HG02610 (cell line): Measurements from ENCODE around the gene NALF2.

Experiments used
- ATAC-seq: cut with Tn5 transposase; IDR thresholded peaks from one replicate; pipeline ENCODE4 v1.9.1; 2021; ENCODE audit warnings: mild to moderate bottlenecking, moderate library complexity; ENCODE audit not compliant: unreplicated experiment

Gene NALF2

DNA sequence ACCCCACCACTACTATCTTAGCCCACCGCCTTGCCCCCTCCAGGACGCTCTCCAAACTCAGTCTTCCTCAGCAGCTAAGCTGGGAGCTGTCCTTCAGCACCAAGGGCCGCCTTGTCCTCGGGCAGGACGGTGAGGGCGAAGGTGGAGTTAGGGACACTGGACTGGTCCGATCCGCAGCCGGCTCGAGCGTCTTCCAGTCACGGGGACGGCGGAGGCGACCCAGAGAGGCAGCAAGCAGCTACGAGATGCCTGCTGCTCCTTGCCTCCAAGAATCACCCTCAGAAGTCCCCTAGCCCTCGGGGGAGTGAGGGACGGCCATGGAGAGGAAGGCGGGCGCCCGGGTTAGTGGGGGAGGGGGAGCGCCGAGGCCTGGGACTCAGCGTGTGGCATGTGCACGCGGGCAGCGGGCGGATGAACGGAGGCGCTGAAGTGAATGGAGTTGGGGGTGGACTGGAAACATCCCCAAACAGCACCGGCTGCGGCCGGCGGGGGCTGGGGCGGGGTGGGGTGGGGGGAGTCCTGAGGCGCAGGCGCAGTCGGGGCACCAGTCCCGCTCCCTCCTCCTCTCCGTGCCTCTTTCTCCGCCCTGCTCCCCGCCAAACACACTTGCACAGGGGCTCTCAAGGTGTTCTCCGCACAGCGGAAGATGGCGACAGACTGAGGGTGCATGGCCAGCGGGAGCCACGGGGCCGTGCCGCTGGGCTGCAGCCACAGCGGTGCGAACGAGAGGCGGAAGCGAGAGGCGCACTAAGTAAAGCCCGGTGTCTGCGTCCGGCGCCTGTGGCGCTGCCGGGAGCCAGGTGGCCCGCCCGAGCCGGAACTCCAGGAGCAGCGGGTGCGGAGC lies at the start of gene NALF2:
TSS of gene NALF2 (plus strand) at position 545 of the 844 bp plus-strand sequence. CDS start 957 bp downstream, outside the sequence.
- no peak for ATAC-seq

DNA sequence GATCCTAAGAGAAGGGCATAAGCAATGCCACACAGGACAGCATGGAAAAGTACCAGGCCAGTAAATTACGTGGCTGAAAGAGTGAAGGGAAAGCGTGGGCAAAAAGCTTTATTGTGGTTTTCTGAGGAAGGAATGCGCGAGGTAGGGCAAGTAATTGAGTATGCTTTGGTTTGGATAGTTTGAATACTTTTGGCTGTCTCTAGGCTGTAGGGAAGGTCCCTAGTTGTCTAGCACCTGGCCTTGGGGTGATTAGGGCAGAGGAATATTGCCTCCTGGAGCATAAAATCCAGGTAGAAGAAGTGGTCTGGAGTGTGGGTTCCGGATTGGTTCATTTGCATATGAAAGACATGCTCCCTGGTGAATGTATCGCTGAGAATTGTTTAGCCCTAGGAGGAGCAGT lies 46.4 kb upstream of the NALF2 start:
- no peak for ATAC-seq

DNA sequence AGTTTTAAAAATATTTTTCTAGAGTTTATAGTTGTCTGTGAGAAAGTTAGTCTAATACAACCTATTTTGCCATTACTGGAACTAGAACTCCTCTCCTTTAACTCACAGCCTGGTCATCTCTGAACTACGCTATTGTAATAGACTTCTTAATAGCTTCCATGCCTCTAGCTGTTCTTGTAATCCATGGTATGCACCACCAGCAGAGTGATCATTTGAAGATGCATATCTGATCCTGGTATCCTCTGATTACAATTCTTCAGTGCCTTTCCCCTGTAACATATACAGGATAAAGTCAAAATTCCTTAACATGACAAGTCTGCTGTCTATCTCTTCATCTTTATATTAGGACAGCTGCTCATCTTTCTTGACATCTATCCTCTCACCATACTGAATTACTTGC lies 37.6 kb upstream of the NALF2 start:
- ATAC-seq = no peak

DNA sequence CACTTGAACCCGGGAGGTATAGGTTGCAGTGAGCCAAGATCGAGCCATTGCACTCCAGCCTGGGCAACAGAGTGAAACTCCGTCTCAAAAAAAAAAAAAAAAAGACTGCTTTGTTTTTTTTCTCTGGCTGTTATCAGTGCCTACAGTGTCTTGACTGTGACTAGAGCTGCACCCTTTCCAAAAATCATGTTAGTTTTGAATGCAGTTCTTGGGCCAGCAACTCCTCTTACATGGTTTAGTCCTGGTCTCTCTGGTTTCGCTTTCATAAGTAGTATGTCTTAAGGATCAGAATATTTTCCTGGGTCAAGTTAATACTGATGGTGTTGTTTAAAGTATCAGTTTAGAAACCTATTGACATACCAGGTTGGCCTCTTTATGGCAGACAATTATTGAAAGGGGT lies 34.2 kb upstream of the NALF2 start:
- no peak for ATAC-seq

- ATAC-seq = no peak
These were observed 14.5 kb upstream of the NALF2 start for GRCh38 chrX:69489625-69490024.

DNA sequence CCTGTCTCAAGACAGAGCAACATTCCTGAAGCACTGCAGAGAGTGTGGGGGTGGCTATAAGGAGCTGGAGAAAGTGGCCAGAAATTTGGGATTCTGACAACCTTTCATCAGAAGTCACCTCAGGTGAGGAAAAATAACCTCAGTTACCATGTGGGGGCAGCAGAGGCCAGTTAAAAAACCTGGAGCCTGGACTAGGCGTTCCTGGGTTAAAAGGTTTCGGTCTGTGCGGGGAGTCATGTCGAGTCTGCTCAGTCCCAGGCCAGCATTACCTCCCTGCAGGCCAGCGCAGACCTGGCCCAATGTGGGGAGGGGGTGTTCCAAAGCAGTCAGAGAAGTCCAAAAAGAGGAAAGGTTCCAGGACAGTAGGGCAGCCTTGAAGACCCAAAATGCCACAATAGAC lies 10.9 kb upstream of the NALF2 start:
- no peak for ATAC-seq

- ATAC-seq = no peak
These were observed 10.4 kb upstream of the NALF2 start for GRCh38 chrX:69493766-69494165.

- no peak for ATAC-seq
These were observed 7.9 kb upstream of the NALF2 start for GRCh38 chrX:69496183-69496582.

- no peak for ATAC-seq
These were observed 2.7 kb upstream of the NALF2 start for GRCh38 chrX:69501429-69501828.

DNA sequence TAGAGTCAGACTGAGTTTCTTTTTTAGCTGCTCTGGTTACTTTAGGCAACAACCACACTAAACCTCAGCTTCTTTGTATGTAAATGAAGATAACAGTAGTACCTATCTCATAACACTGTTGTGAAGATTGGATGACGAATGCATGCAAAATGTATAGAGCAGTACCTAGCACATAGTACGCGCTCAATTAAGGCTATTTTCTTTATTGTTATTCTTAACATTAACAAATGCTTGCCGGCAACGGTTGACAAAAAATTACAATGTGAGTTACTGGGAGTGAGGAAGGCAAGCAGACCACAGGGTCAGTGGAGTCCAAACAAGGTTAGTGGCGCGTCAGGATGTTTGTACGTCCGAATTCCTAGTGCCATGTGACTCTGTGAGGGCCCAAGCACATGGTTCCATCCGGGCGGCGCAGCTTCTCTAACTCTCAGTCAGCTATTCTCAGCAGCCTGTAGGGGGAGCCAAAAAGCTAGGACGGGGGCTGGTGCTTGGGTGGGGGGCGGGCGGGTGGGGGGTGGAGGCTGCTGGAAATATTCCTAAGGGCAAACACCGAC lies 821 bp upstream of the NALF2 start:
- ATAC-seq = no peak

GRCh38 chrX:69504626-69505612 lies 793 bp downstream of the NALF2 start:
- ATAC-seq = no peak

GRCh38 chrX:69505772-69506616 lies 1.9 kb downstream of the NALF2 start:
- ATAC-seq = no peak

DNA sequence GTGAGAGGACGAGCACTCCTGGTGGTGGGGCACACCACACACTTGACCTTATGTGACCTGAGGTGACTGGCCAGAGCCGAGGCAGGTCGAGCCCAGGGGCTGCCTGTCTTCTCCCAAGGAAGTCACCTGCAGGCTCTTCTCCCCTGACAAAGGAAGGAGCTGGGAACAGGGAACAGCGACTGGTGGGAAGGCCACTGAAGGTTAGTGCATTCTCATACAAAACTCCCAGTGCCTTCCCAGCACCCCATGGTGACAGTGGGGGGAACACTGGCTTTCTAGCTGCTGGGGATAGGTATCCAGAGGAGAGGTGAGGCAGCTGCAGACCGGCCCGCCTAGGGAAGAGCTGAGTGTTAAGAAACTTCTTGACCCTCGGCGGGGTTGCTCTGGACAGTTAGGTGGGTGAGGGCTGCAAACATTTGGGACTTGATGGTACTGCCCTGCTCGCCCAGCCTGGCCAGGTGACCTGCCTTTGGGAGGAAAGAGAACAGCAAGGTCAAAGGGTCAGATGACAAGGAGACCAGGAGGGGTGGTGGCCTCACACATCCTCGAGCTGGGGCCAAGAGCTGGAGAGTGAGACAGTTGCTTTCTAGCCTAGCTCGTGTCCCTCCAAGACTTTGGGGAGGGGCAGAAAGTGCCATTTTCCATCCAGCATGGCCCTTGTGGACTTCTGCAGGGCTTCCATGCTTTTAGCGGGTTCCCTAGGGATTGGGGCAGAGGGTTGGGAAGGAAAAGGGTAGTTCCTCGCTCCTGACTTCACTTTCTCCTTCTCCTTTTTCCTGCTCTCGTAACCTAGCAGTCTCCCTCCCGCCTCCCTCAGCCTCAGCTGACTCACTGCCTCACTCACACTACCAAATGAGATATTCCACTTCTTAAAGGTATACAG lies 2.7 kb downstream of the NALF2 start:
- no peak for ATAC-seq

- ATAC-seq = no peak
These were observed 3.3 kb downstream of the NALF2 start for GRCh38 chrX:69507500-69507789.

- no peak for ATAC-seq
These were observed 4.5 kb downstream of the NALF2 start for GRCh38 chrX:69508610-69509009.

GRCh38 chrX:69510137-69510715 lies 6.1 kb downstream of the NALF2 start:
- no peak for ATAC-seq

GRCh38 chrX:69510914-69511513 lies 6.9 kb downstream of the NALF2 start:
- ATAC-seq = no peak

GRCh38 chrX:69522052-69522451 lies 17.9 kb downstream of the NALF2 start:
- ATAC-seq = no peak

DNA sequence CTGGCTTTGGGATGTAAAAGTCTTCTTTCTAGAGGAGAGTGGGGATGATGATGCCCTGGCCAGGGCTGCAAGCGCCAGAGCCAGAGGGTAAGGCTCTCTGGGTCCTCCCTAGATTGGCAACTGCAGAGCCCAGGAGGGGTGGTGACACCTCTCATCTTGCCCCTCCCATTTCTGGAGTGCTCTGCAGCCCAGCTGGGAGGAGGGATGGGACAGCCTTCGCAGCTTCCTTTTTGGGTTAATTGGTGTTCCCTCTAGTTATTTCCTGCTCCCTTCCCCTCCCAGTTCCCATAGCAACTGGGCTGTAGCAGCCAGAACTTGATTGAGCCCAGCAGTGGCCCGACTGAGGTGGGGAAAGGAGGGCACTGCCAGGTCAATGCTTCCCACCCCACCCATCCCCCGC lies 19.2 kb downstream of the NALF2 start:
- ATAC-seq = no peak
